ENCODE results near the gene CGNL1. TPM values are rescaled to one million over a fixed set of nuclear protein-coding genes. Genes with fewer than 3 reads are reported as not detected.

Gene CGNL1
- total RNA-seq, 1 experiment from 2014 or later = 3.3 TPM

DNA sequence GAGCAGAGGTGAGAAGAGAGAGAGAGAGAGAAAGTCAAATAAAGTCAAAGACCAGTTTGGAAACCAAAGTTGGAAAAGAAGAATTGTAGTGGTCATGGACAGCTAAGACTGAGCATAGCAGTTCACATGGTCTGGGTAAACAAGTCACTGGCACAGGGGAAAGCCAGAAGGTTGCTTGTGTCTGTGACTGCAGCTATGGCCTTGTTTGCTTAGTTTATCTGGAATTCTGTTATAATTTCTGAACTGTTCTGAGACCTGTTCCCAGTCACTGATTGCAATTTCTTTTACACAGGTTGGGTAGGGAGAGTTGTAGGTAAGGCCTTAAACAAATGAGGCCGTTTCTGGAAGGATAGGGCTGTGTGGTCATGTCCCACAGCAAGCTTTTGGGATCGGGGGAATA, 172.0 kb downstream of the CGNL1 start:
- Mint-ChIP-seq H3K9me3 (ENCODE audit: low read depth, unreplicated experiment) (no peaks in the 10 kb centered on the region), H3K36me3 (ENCODE audit: insufficient read depth, unreplicated experiment) (no peaks in the 10 kb centered on the region), H3K4me3 (ENCODE audit: low read depth, unreplicated experiment) (no peak overlapping the region), H3K27me3 (ENCODE audit: unreplicated experiment) (peaks cover 16% of the 10 kb centered on the region), H3K27ac (ENCODE audit: unreplicated experiment) (peak overlapping the region; percentile 17), H3K4me1 (ENCODE audit: low read depth, unreplicated experiment) (peaks cover 51% of the 10 kb centered on the region)
- intact Hi-C loops (cut with micrococcal nuclease; ENCODE audit: unreplicated experiment) = no loop called here
- no TSS peak for BruUV-seq (replicated peaks)
- DNase-seq = no peak
- TF ChIP-seq, protein P1, sequence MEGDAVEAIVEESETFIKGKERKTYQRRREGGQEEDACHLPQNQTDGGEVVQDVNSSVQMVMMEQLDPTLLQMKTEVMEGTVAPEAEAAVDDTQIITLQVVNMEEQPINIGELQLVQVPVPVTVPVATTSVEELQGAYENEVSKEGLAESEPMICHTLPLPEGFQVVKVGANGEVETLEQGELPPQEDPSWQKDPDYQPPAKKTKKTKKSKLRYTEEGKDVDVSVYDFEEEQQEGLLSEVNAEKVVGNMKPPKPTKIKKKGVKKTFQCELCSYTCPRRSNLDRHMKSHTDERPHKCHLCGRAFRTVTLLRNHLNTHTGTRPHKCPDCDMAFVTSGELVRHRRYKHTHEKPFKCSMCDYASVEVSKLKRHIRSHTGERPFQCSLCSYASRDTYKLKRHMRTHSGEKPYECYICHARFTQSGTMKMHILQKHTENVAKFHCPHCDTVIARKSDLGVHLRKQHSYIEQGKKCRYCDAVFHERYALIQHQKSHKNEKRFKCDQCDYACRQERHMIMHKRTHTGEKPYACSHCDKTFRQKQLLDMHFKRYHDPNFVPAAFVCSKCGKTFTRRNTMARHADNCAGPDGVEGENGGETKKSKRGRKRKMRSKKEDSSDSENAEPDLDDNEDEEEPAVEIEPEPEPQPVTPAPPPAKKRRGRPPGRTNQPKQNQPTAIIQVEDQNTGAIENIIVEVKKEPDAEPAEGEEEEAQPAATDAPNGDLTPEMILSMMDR (IDR thresholded peaks at IDR 0.05; ENCODE audit: unreplicated experiment) = no peak
- CTCF ChIA-PET = interaction anchor here (0.7 to 1.3 kb wide), 3 partner anchors 12 to 264 kb away, joined by 3 to 5 read pairs (median 4); no protein-coding TSS in a partner anchor

DNA sequence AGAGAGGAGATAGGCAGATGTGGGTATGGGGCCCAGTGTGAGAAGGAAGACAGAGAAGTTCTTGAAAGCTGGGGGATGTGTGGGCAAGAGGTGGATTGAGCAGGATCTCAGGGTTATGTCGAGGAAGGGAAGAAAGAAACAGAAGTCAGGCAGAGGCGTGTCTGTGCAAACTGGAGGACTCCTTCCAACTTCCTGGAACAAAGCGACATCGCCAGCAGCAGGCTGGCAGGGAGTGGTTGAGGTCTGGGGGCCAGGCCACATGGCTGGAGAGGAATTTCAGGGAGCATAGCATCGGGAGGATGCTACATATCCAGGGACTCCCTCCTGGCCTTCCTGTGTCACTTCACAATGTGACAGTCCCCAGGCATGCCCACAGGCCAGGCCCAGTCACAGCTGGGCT, 172.5 kb downstream of the CGNL1 start:
- no peaks in the 10 kb centered on the region for H3K36me3 Mint-ChIP-seq (ENCODE audit: insufficient read depth, unreplicated experiment)
- peaks cover 12% of the 10 kb centered on the region for H3K27me3 Mint-ChIP-seq (ENCODE audit: unreplicated experiment)
- no peaks in the 10 kb centered on the region for H3K9me3 Mint-ChIP-seq (ENCODE audit: low read depth, unreplicated experiment)
- CTCF ChIA-PET = interaction anchor here (1.1 kb wide), 1 partner anchor 263 kb away, joined by 3 read pairs; no protein-coding TSS in a partner anchor
- intact Hi-C loops (cut with micrococcal nuclease; ENCODE audit: unreplicated experiment) = no loop called here
- H3K4me1 Mint-ChIP-seq (ENCODE audit: low read depth, unreplicated experiment) = peaks cover 54% of the 10 kb centered on the region
- peak overlapping the region; percentile 17 for H3K27ac Mint-ChIP-seq (ENCODE audit: unreplicated experiment)
- DNase-seq = peak; percentile 16
- no peak overlapping the region for H3K4me3 Mint-ChIP-seq (ENCODE audit: low read depth, unreplicated experiment)
- TF ChIP-seq, protein P1 (IDR thresholded peaks at IDR 0.05; ENCODE audit: unreplicated experiment) = no peak
- no TSS peak for BruUV-seq (replicated peaks)

DNA sequence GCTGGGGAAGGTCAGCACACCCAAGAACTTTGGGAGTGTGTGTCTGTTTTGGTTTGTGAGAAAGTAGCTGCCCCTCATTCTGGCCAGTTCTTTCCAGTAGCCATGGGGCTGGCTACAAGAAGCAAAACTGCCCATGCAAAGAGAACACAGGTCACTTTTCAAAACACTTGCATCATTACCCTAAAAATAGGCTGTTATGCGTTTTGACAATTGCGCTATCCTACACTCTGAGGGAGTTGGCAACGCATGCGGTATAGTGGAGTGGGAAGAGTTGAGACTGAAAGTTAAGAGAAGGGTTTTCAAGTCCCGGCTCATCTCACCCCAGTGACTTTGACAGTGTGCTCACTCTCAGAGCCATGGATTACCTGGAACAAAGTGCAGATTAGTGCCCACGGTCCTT, 173.6 kb downstream of the CGNL1 start:
- no TSS peak for BruUV-seq (replicated peaks)
- no peak for DNase-seq
- intact Hi-C loops (cut with micrococcal nuclease; ENCODE audit: unreplicated experiment) = no loop called here
- CTCF ChIA-PET = interaction anchor here (3.0 kb wide), 1 partner anchor 8 kb away, joined by 20 read pairs; no protein-coding TSS in a partner anchor
- Mint-ChIP-seq H3K4me1 (ENCODE audit: low read depth, unreplicated experiment) (peaks cover 58% of the 10 kb centered on the region), H3K36me3 (ENCODE audit: insufficient read depth, unreplicated experiment) (no peaks in the 10 kb centered on the region), H3K27me3 (ENCODE audit: unreplicated experiment) (peaks cover under 1% of the 10 kb centered on the region), H3K4me3 (ENCODE audit: low read depth, unreplicated experiment) (no peak overlapping the region), H3K27ac (ENCODE audit: unreplicated experiment) (no peak overlapping the region), H3K9me3 (ENCODE audit: low read depth, unreplicated experiment) (no peaks in the 10 kb centered on the region)
- TF ChIP-seq, protein P1 (IDR thresholded peaks at IDR 0.05; ENCODE audit: unreplicated experiment) = no peak

DNA sequence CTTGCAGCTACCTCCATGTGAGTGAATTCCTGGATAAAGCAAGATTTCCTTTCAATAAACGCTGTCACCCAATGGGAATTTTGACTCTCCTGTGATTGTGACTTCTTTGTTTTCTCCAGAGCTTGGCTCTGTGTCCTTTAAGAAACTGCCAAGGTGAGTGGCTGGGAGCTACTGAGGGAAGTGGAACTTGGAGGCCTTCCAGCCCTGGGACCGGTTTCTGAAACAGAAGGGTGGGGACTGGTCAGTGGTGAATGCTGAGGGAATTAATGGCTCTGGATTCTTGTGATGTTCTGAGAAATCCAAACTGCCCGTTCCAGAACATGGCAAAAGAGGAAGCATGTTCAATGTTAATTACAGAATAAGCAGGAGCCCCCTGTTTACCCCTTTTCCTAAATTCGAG, 174.3 kb downstream of the CGNL1 start:
- no TSS peak for BruUV-seq (replicated peaks)
- CTCF ChIA-PET = interaction anchor here (2.0 to 3.0 kb wide), 2 partner anchors 8 to 10 kb away, joined by 12 to 20 read pairs; no protein-coding TSS in a partner anchor
- H3K4me3 Mint-ChIP-seq (ENCODE audit: low read depth, unreplicated experiment) = no peak overlapping the region
- no peaks in the 10 kb centered on the region for H3K27me3 Mint-ChIP-seq (ENCODE audit: unreplicated experiment)
- no peaks in the 10 kb centered on the region for H3K9me3 Mint-ChIP-seq (ENCODE audit: low read depth, unreplicated experiment)
- intact Hi-C loops (cut with micrococcal nuclease; ENCODE audit: unreplicated experiment) = no loop called here
- peaks cover 64% of the 10 kb centered on the region for H3K4me1 Mint-ChIP-seq (ENCODE audit: low read depth, unreplicated experiment)
- H3K36me3 Mint-ChIP-seq (ENCODE audit: insufficient read depth, unreplicated experiment) = no peaks in the 10 kb centered on the region
- TF ChIP-seq, protein P1 (IDR thresholded peaks at IDR 0.05; ENCODE audit: unreplicated experiment) = no peak
- H3K27ac Mint-ChIP-seq (ENCODE audit: unreplicated experiment) = peak overlapping the region; percentile 61
- DNase-seq = peak; percentile 61
